ENCODE data around the gene STK35.

GRCh38 chr20:2051946-2052345, 49.7 kb upstream of the STK35 start:
- TF ChIP-seq, protein P1, sequence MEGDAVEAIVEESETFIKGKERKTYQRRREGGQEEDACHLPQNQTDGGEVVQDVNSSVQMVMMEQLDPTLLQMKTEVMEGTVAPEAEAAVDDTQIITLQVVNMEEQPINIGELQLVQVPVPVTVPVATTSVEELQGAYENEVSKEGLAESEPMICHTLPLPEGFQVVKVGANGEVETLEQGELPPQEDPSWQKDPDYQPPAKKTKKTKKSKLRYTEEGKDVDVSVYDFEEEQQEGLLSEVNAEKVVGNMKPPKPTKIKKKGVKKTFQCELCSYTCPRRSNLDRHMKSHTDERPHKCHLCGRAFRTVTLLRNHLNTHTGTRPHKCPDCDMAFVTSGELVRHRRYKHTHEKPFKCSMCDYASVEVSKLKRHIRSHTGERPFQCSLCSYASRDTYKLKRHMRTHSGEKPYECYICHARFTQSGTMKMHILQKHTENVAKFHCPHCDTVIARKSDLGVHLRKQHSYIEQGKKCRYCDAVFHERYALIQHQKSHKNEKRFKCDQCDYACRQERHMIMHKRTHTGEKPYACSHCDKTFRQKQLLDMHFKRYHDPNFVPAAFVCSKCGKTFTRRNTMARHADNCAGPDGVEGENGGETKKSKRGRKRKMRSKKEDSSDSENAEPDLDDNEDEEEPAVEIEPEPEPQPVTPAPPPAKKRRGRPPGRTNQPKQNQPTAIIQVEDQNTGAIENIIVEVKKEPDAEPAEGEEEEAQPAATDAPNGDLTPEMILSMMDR (conservative IDR thresholded peaks at IDR 0.05; ENCODE audit: low read depth, low read length): no peak
- TF ChIP-seq EZH2 (IDR thresholded peaks at IDR 0.05; ENCODE audit: low read length, unreplicated experiment): no peak
